Activated CD8-positive, alpha-beta T cell treated with anti-CD3 and anti-CD28 coated beads, Interleukin-2, amount 10 ng/mL, durations not matched to agents 7 days and 5 days (primary cell): ENCODE results near the gene DUSP16. TPM values are rescaled to one million over a fixed set of nuclear protein-coding genes. Genes with fewer than 3 reads are reported as not detected.
"Not testable (repeated sequence)": the region's sequence is repeated elsewhere in the genome, so short reads cannot be mapped to it uniquely, and the experiment has no call there.

Experiments used
- ATAC-seq: fragments of 150-1000 bp; cut with Tn5 transposase; one replicate; pipeline ENCODE4 v1.10.0; 2021; ENCODE audit warnings: moderate library complexity
- CTCF ChIA-PET: fragments of 350-600 bp; sonication (Branson Sonifier 250); formaldehyde crosslinking; loops from one replicate; lab custom pipeline; 2021; ENCODE audit warnings: antibody characterized with exemption; lab: Charles Lee
- POLR2A ChIA-PET: fragments of 350-600 bp; sonication (Branson Sonifier 250); formaldehyde crosslinking; loops from one replicate; lab custom pipeline; 2021; ENCODE audit warnings: antibody characterized with exemption; lab: Charles Lee
- DNase-seq: peaks from one replicate; pipeline ENCODE4 v3.0.0-alpha.2; 2020
- H3K27ac Mint-ChIP-seq: one replicate; pipeline ENCODE4 v1.8.0; 2021; ENCODE audit warnings: mild to moderate bottlenecking, mixed read lengths
- H3K27me3 Mint-ChIP-seq: one replicate; pipeline ENCODE4 v1.8.0; 2021; ENCODE audit warnings: low read depth, mixed read lengths
- H3K36me3 Mint-ChIP-seq: one replicate; pipeline ENCODE4 v1.8.0; 2021; ENCODE audit warnings: low read depth, mixed read lengths
- H3K4me1 Mint-ChIP-seq: one replicate; pipeline ENCODE4 v1.8.0; 2021; ENCODE audit warnings: low read depth, mixed read lengths
- H3K4me3 Mint-ChIP-seq: one replicate; pipeline ENCODE4 v1.8.0; 2021; ENCODE audit warnings: mild to moderate bottlenecking, mixed read lengths
- H3K9me3 Mint-ChIP-seq: one replicate; pipeline ENCODE4 v1.8.0; 2022; ENCODE audit warnings: mixed read lengths; ENCODE audit not compliant: insufficient read depth
- total RNA-seq, 2 experiments: library from RNA; stranded (reverse); gene quantifications; one replicate each; pipeline ENCODE4 v1.2.3, GENCODE V29; 2021

The DUSP16 gene
- total RNA-seq, 2 experiments from 2014 or later = 17.4 to 19.0 TPM

GRCh38 chr12:12599750-12600643, 37.3 kb upstream of the DUSP16 start:
- no peak for ATAC-seq
- Mint-ChIP-seq H3K4me1 (no peaks in the 10 kb centered on the region), H3K4me3 (no peak overlapping the region), H3K36me3 (no peaks in the 10 kb centered on the region), H3K27me3 (peaks cover 16% of the 10 kb centered on the region), H3K9me3 (peaks cover 4% of the 10 kb centered on the region), H3K27ac (no peak overlapping the region)
- DNase-seq = no peak
- CTCF ChIA-PET = interaction anchor here (0.8 to 1.7 kb wide), 3 partner anchors 23 to 56 kb away, joined by 3 to 5 read pairs (median 4); partner anchors contain the start of gene DUSP16
- POLR2A ChIA-PET = no interaction called here

DNA sequence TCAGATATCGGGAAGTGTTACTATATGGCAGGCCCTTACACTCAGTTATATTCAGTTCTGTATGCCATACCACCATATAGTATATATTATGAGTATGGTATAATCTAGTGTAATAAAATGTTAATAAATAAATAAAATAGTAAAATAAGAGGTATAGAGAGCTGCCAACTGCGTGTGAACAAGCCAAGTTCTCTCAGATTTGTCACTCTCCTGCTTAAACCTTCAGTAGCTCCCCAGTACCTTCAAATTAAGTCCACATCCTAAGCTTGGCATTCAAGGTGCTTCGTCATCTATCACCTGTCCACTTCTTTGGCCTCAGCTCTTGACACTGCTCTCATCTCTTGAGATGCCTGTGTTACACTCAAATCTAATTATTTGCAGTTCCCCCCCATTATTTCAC, 36.2 kb upstream of the DUSP16 start:
- DNase-seq = no peak
- no peak for ATAC-seq
- no peaks in the 10 kb centered on the region for H3K4me1 Mint-ChIP-seq
- peaks cover 4% of the 10 kb centered on the region for H3K9me3 Mint-ChIP-seq
- ChIA-PET CTCF (interaction anchor here (0.6 to 1.7 kb wide), 4 partner anchors 13 to 224 kb away, joined by 3 to 4 read pairs (median 3); partner anchors contain the start of gene CREBL2), POLR2A (no interaction called here)
- H3K27ac Mint-ChIP-seq = no peak overlapping the region
- peaks cover 15% of the 10 kb centered on the region for H3K27me3 Mint-ChIP-seq
- H3K4me3 Mint-ChIP-seq = no peak overlapping the region
- H3K36me3 Mint-ChIP-seq = no peaks in the 10 kb centered on the region

GRCh38 chr12:12596598-12596997, 33.9 kb upstream of the DUSP16 start:
- DNase-seq, H3K4me1 Mint-ChIP-seq, ATAC-seq, H3K9me3 Mint-ChIP-seq, H3K4me3 Mint-ChIP-seq, POLR2A ChIA-PET, H3K27ac Mint-ChIP-seq, H3K36me3 Mint-ChIP-seq: not testable (repeated sequence)
- CTCF ChIA-PET = interaction anchor here (1.3 kb wide), 1 partner anchor 19 kb away, joined by 3 read pairs; no protein-coding TSS in a partner anchor
- peaks cover 20% of the 10 kb centered on the region for H3K27me3 Mint-ChIP-seq

- ATAC-seq, H3K9me3 Mint-ChIP-seq, H3K36me3 Mint-ChIP-seq, DNase-seq, H3K27ac Mint-ChIP-seq, H3K4me1 Mint-ChIP-seq, POLR2A ChIA-PET, H3K4me3 Mint-ChIP-seq, CTCF ChIA-PET: not testable (repeated sequence)
- H3K27me3 Mint-ChIP-seq = peaks cover 18% of the 10 kb centered on the region
These were observed 33.3 kb upstream of the DUSP16 start for GRCh38 chr12:12595929-12596328.

DNA sequence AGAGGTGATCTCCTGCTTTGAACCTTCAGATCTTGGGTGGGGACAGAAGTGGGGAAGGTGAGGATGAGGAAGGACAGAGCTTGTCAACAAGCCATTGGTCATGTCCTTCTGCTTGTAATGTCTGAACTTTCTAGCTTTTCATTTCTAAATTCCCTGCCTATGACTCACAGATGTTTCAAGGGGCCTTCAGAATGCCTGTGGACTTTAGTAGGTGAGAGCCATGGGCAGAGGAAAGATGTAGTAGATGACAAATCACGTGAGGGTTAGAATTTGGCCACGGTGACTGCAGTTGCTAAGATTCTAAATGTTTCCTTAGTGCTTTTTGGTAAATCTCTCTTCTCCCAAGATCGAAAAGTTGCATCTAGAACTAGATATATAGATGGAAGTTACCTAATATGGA, 30.3 kb upstream of the DUSP16 start:
- Mint-ChIP-seq H3K36me3 (no peaks in the 10 kb centered on the region), H3K9me3 (peaks cover 4% of the 10 kb centered on the region), H3K4me3 (no peak overlapping the region), H3K4me1 (peaks cover 9% of the 10 kb centered on the region), H3K27ac (no peak overlapping the region), H3K27me3 (peaks cover 9% of the 10 kb centered on the region)
- POLR2A ChIA-PET = no interaction called here
- ATAC-seq (no peak), DNase-seq (no peak)
- CTCF ChIA-PET = no interaction called here

GRCh38 chr12:12590961-12591360, 28.3 kb upstream of the DUSP16 start:
- Mint-ChIP-seq H3K4me1 (peaks cover 9% of the 10 kb centered on the region), H3K36me3 (no peaks in the 10 kb centered on the region), H3K4me3 (no peak overlapping the region), H3K9me3 (no peaks in the 10 kb centered on the region), H3K27ac (no peak overlapping the region), H3K27me3 (peaks cover 9% of the 10 kb centered on the region)
- ChIA-PET POLR2A (no interaction called here), CTCF (interaction anchor here (1.3 to 1.8 kb wide), 2 partner anchors 11 to 25 kb away, joined by 3 to 5 read pairs; no protein-coding TSS in a partner anchor)
- ATAC-seq (no peak), DNase-seq (no peak)

DNA sequence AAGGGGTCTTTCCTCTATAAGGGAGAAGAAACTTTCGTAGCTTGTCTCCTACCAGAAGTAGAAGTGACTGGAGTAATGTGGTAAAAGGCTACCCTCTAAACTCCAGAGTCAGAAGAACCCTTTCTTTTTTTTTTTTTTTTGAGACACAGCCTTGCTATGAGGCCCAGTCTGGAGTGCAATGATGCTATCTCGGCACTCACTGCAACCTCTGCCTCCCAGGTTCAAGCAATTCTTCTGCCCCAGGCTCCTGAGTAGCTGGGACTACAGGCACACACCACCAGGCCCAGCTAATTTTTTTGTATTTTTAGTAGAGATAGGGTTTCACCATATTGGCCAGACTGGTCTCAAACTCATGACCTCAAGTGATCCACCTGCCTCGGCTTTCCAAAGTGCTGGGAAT, 25.8 kb upstream of the DUSP16 start:
- CTCF ChIA-PET = interaction anchor here (1.4 kb wide), 1 partner anchor 212 kb away, joined by 3 read pairs; no protein-coding TSS in a partner anchor
- DNase-seq, H3K36me3 Mint-ChIP-seq, H3K4me3 Mint-ChIP-seq, ATAC-seq, POLR2A ChIA-PET, H3K9me3 Mint-ChIP-seq, H3K27ac Mint-ChIP-seq, H3K4me1 Mint-ChIP-seq: not testable (repeated sequence)
- peaks cover 18% of the 10 kb centered on the region for H3K27me3 Mint-ChIP-seq

GRCh38 chr12:12587878-12588277, 25.2 kb upstream of the DUSP16 start:
- CTCF ChIA-PET = interaction anchor here (1.4 kb wide), 1 partner anchor 211 kb away, joined by 3 read pairs; no protein-coding TSS in a partner anchor
- H3K4me1 Mint-ChIP-seq = peaks cover 11% of the 10 kb centered on the region
- no peaks in the 10 kb centered on the region for H3K9me3 Mint-ChIP-seq
- no peak overlapping the region for H3K27ac Mint-ChIP-seq
- H3K36me3 Mint-ChIP-seq = no peaks in the 10 kb centered on the region
- POLR2A ChIA-PET = no interaction called here
- peaks cover 14% of the 10 kb centered on the region for H3K27me3 Mint-ChIP-seq
- ATAC-seq = no peak
- no peak for DNase-seq
- H3K4me3 Mint-ChIP-seq = no peak overlapping the region

GRCh38 chr12:12586879-12587675, 24.4 kb upstream of the DUSP16 start:
- POLR2A ChIA-PET = no interaction called here
- no peaks in the 10 kb centered on the region for H3K9me3 Mint-ChIP-seq
- H3K27me3 Mint-ChIP-seq = peaks cover 12% of the 10 kb centered on the region
- no peaks in the 10 kb centered on the region for H3K36me3 Mint-ChIP-seq
- ATAC-seq (no peak), DNase-seq (no peak)
- CTCF ChIA-PET = no interaction called here
- no peak overlapping the region for H3K4me3 Mint-ChIP-seq
- no peak overlapping the region for H3K27ac Mint-ChIP-seq
- peaks cover 12% of the 10 kb centered on the region for H3K4me1 Mint-ChIP-seq

DNA sequence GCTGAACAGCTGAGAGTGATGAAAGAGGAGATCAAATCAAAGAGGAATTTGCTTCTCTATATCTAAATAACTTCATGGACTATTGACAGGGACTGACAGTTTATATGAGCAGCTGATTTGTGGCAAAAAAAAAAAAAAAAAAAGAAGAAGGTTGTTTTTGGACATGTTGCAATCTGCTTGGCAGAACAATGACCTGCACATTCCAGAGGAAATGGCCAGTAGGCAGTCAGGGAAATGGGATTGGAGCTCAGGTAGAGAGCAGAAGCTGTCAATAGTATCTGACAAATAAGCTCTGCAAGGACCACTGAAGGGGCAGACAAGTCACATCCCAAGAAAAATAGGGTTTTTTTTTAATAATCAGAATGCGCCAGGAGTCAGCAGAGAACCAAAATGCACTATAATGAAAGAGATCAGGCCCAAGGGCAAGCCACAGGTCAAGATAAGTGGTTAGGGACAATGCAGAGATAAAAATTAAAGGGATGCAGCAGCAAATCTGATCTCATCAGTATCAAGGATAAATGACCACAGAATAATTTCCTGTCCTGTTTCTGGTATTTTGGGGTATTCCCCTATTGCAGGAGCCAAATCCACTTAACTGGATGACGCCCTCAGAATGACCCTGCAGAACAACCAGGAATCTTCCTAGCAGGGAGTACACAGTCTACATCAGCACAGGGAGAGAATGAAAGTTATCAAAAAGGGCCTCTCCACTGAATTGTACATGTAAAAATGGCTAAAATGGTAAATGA, 22.6 kb upstream of the DUSP16 start:
- Mint-ChIP-seq H3K4me1 (peaks cover 16% of the 10 kb centered on the region), H3K36me3 (no peaks in the 10 kb centered on the region), H3K9me3 (no peaks in the 10 kb centered on the region), H3K27me3 (peaks cover 12% of the 10 kb centered on the region), H3K27ac (no peak overlapping the region), H3K4me3 (no peak overlapping the region)
- DNase-seq (no peak), ATAC-seq (no peak)
- ChIA-PET POLR2A (no interaction called here), CTCF (interaction anchor here (1.0 kb wide), 1 partner anchor 9 kb away, joined by 3 read pairs; no protein-coding TSS in a partner anchor)

GRCh38 chr12:12583510-12584178, 21.0 kb upstream of the DUSP16 start:
- DNase-seq (no peak), ATAC-seq (no peak)
- Mint-ChIP-seq H3K27me3 (peaks cover 12% of the 10 kb centered on the region), H3K9me3 (no peaks in the 10 kb centered on the region), H3K4me1 (peaks cover 7% of the 10 kb centered on the region), H3K27ac (no peak overlapping the region), H3K36me3 (no peaks in the 10 kb centered on the region), H3K4me3 (no peak overlapping the region)
- ChIA-PET POLR2A (no interaction called here), CTCF (no interaction called here)
